Endothelial cell (in vitro differentiated cells): ENCODE results near the gene FAM185A. TPM values are rescaled to one million over a fixed set of nuclear protein-coding genes. Genes with fewer than 3 reads are reported as not detected.

Source experiments
- DNase-seq: peaks from one replicate; pipeline ENCODE4 v3.0.0; 2021; ENCODE audit warnings: low spot score
- H3K27ac Mint-ChIP-seq: one replicate; pipeline ENCODE4 v1.8.0; 2021; ENCODE audit warnings: mixed read lengths, inconsistent platforms; ENCODE audit not compliant: unreplicated experiment
- H3K27me3 Mint-ChIP-seq: one replicate; pipeline ENCODE4 v1.8.0; 2021; ENCODE audit warnings: mild to moderate bottlenecking, moderate library complexity, mixed read lengths, inconsistent platforms; ENCODE audit not compliant: unreplicated experiment
- H3K36me3 Mint-ChIP-seq: one replicate; pipeline ENCODE4 v1.8.0; 2021; ENCODE audit warnings: mild to moderate bottlenecking, low read depth, mixed read lengths, inconsistent platforms; ENCODE audit not compliant: unreplicated experiment
- H3K4me1 Mint-ChIP-seq: one replicate; pipeline ENCODE4 v1.8.0; 2021; ENCODE audit warnings: mild to moderate bottlenecking, mixed read lengths, inconsistent platforms; ENCODE audit not compliant: unreplicated experiment
- H3K4me3 Mint-ChIP-seq: one replicate; pipeline ENCODE4 v1.8.0; 2021; ENCODE audit warnings: mild to moderate bottlenecking, mixed read lengths, inconsistent platforms; ENCODE audit not compliant: unreplicated experiment
- H3K9me3 Mint-ChIP-seq: one replicate; pipeline ENCODE4 v1.8.0; 2021; ENCODE audit warnings: mixed read lengths, inconsistent platforms; ENCODE audit not compliant: unreplicated experiment
- CTCF ChIP-seq: fragments of 200-600 bp; sonication (generic); IDR thresholded peaks from one replicate; pipeline ENCODE4 v1.5.0; 2021; ENCODE audit warnings: antibody characterized with exemption; ENCODE audit not compliant: unreplicated experiment
- total RNA-seq: library from RNA; stranded (reverse); fragmentation: NEBNext Ultra II Directional; extraction: Animal tissue kit (Norgen Biotek cat#: 25700); gene quantifications from one replicate; pipeline ENCODE4 v1.2.1, GENCODE V29; 2021; ENCODE audit not compliant: unreplicated experiment

Gene FAM185A
- total RNA-seq, 1 donor from 2014 or later = 2.7 TPM

DNA sequence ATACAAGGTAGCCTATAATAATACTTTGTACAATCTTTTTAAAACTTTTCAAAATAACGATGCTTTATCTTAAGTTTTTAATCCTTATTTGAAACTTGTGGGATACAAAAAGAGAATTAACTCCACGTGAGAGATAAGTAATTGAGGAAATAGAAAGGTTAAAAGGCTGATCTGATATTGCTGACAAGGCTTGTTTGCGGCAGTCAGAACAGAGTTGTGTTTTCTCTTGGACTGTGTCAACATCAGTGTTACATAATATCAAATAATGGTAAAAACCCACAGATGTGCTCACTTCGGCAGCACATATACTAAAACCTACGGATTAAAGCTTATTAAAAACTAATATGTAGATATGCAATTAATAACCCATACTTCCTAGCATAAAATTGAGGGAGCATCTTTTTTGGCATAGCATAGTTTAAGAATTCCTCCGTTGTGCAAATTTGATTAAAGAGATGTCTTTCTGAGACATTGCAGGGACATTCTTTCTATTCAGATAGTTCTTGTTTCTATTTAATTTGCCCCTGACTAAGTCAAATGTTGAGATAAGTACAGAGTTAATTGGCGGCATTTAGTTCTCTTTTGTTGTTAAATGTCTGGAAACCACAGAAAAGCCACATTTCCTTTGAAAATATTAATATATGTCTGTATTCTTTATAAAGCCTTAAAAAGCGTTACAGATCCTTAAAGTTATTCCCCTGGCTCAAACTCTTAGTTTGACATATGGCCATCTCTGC lies 63.3 kb downstream of the FAM185A start:
- H3K36me3 Mint-ChIP-seq = no peaks in the 10 kb centered on the region

DNA sequence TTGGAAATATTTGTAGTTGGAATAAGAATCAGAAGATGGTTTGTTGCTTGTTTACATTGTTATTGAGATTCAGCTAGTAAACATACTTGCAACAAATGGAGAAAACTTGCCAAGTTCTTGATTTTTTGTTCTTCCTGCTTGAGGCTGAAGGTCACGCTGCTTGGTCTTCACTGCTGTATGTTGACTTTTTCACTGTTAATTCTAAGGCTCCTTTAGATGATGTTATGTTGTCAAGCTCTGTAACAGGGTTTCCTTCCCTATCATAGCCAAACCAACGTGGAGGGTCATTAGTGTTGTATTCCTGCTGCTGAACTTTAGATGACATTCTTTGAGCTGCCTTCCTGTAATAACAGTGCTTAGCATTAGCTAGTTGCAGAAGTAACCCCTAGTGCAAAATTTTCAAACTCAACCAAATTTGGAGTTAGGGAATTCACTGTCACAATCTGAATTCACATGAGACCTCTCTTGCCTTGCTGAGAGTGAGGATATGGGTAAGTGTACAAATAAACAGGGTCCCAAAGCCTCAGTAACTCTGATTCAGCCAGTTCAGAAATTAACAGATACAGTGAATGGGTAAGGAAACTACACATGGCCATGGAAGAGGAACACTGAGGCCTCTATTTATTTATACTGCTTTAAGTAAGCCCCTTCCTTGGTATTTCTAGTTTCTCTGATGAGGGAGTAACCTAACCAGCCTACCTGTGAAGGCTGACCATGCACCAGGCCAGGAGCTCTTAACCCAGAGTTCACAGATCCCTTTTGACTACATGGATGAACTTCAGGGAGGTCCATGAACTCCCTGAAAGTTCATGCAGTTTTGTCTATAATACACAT lies 64.6 kb downstream of the FAM185A start:
- Mint-ChIP-seq H3K4me1 (no peaks in the 10 kb centered on the region), H3K4me3 (no peak overlapping the region), H3K27me3 (peaks cover 3% of the 10 kb centered on the region), H3K27ac (no peak overlapping the region), H3K36me3 (no peaks in the 10 kb centered on the region), H3K9me3 (no peaks in the 10 kb centered on the region)
- no peak for DNase-seq
- no peak for TF ChIP-seq CTCF

More for the DNA sequence above, 63.3 kb downstream of the FAM185A start:
- Mint-ChIP-seq H3K27ac (no peak overlapping the region), H3K27me3 (peaks cover 2% of the 10 kb centered on the region), H3K9me3 (no peaks in the 10 kb centered on the region), H3K4me3 (no peak overlapping the region), H3K4me1 (no peaks in the 10 kb centered on the region)
- no peak for DNase-seq
- no peak for TF ChIP-seq CTCF

- no peak for DNase-seq
- H3K27me3 Mint-ChIP-seq = peaks cover 3% of the 10 kb centered on the region
Observed at GRCh38 chr7:102814025-102814471, 65.2 kb downstream of the FAM185A start.

GRCh38 chr7:102817616-102818573 lies 69.1 kb downstream of the FAM185A start:
- no peak overlapping the region for H3K27ac Mint-ChIP-seq
- no peak for TF ChIP-seq CTCF
- no peak overlapping the region for H3K4me3 Mint-ChIP-seq
- peaks cover 3% of the 10 kb centered on the region for H3K27me3 Mint-ChIP-seq
- DNase-seq = no peak
- no peaks in the 10 kb centered on the region for H3K4me1 Mint-ChIP-seq
- H3K9me3 Mint-ChIP-seq = no peaks in the 10 kb centered on the region
- H3K36me3 Mint-ChIP-seq = no peaks in the 10 kb centered on the region

More at GRCh38 chr7:102814025-102814471, 65.2 kb downstream of the FAM185A start:
- TF ChIP-seq CTCF = no peak
- H3K36me3 Mint-ChIP-seq = no peaks in the 10 kb centered on the region
- no peak overlapping the region for H3K4me3 Mint-ChIP-seq
- no peaks in the 10 kb centered on the region for H3K9me3 Mint-ChIP-seq
- H3K27ac Mint-ChIP-seq = no peak overlapping the region
- no peaks in the 10 kb centered on the region for H3K4me1 Mint-ChIP-seq
